Measurements from ENCODE around the gene THEM5.
"Not testable (repeated sequence)": the region's sequence is repeated elsewhere in the genome, so short reads cannot be mapped to it uniquely, and the experiment has no call there.

Gene THEM5

GRCh38 chr1:151875419-151876097 is 22.0 kb upstream of the THEM5 start:
- no peak for TF ChIP-seq CTCF (conservative IDR thresholded peaks at IDR 0.05)
- H3K27ac ChIP-seq, result no peak overlapping the region

GRCh38 chr1:151872776-151873175 is 19.3 kb upstream of the THEM5 start:
- H3K27ac ChIP-seq, result not testable (repeated sequence)

- no peak for TF ChIP-seq CTCF (conservative IDR thresholded peaks at IDR 0.05)
These were observed 17.9 kb upstream of the THEM5 start for GRCh38 chr1:151871284-151872030.

GRCh38 chr1:151868486-151868885 is 15.0 kb upstream of the THEM5 start:
- H3K27ac ChIP-seq, result no peak overlapping the region
- no peak for TF ChIP-seq CTCF (conservative IDR thresholded peaks at IDR 0.05)

More at GRCh38 chr1:151871284-151872030, 17.9 kb upstream of the THEM5 start:
- H3K27ac ChIP-seq, result peak overlapping the region; percentile 29

GRCh38 chr1:151867765-151868411 is 14.4 kb upstream of the THEM5 start:
- no peak for TF ChIP-seq CTCF (conservative IDR thresholded peaks at IDR 0.05)
- H3K27ac ChIP-seq, result no peak overlapping the region

GRCh38 chr1:151867321-151867720 is 13.8 kb upstream of the THEM5 start:
- H3K27ac ChIP-seq, result no peak overlapping the region
- TF ChIP-seq CTCF (conservative IDR thresholded peaks at IDR 0.05), result no peak

GRCh38 chr1:151864411-151864810 is 10.9 kb upstream of the THEM5 start:
- no peak overlapping the region for H3K27ac ChIP-seq
- no peak for TF ChIP-seq CTCF (conservative IDR thresholded peaks at IDR 0.05)

Data from VCaP (cell line).